Measurements from ENCODE around the gene C14orf180. TPM values are rescaled to one million over a fixed set of nuclear protein-coding genes. Genes with fewer than 3 reads are reported as not detected.

Gene C14orf180
- total RNA-seq, 1 experiment from 2014 or later: not detected

- CTCF ChIA-PET: no interaction called here
- H3K36me3 ChIP-seq (ENCODE audit: low read depth): no peaks in the 10 kb centered on the region
- H3K9me3 ChIP-seq (ENCODE audit: insufficient read depth, low read depth): no peaks in the 10 kb centered on the region
- no peak overlapping the region for H3K4me3 ChIP-seq
- no peaks in the 10 kb centered on the region for H4K20me1 ChIP-seq (ENCODE audit: insufficient read depth)
- TF ChIP-seq CTCF (conservative IDR thresholded peaks at IDR 0.05): no peak
- TF ChIP-seq EZH2 (IDR thresholded peaks at IDR 0.05; ENCODE audit: low read depth): no peak
- no TSS peak for BruUV-seq (replicated peaks)
- no peaks in the 10 kb centered on the region for H3K4me1 ChIP-seq (replicated peaks; ENCODE audit: insufficient read depth)
- no peaks in the 10 kb centered on the region for H3K79me2 ChIP-seq (ENCODE audit: low read depth)
- no peak for DNase-seq
- no peaks in the 10 kb centered on the region for H3F3A ChIP-seq (ENCODE audit: insufficient read depth, low read depth)
- POLR2A ChIA-PET (ENCODE audit: unreplicated experiment): no interaction called here
- intact Hi-C loops (cut with micrococcal nuclease; ENCODE audit: unreplicated experiment): no loop called here
- H3K9me2 ChIP-seq (ENCODE audit: insufficient read depth): no peaks in the 10 kb centered on the region
- H3K27me3 ChIP-seq (ENCODE audit: insufficient read depth, low read depth): peaks cover 71% of the 10 kb centered on the region
- no peak overlapping the region for H3K27ac ChIP-seq
- no peak overlapping the region for H2AFZ ChIP-seq
- H3K4me2 ChIP-seq: no peak overlapping the region
Measured at GRCh38 chr14:104637546-104638003, 58.0 kb downstream of the C14orf180 start.

GRCh38 chr14:104638190-104638589 is 58.6 kb downstream of the C14orf180 start:
- CTCF ChIA-PET: interaction anchor here (0.6 kb wide), 1 partner anchor 480 kb away, joined by 3 read pairs; no protein-coding TSS in a partner anchor
- no peaks in the 10 kb centered on the region for H3F3A ChIP-seq (ENCODE audit: insufficient read depth, low read depth)
- no peaks in the 10 kb centered on the region for H3K79me2 ChIP-seq (ENCODE audit: low read depth)
- no peaks in the 10 kb centered on the region for H3K9me2 ChIP-seq (ENCODE audit: insufficient read depth)
- H3K4me2 ChIP-seq: no peak overlapping the region
- DNase-seq: no peak
- no peaks in the 10 kb centered on the region for H3K9me3 ChIP-seq (ENCODE audit: insufficient read depth, low read depth)
- peaks cover 64% of the 10 kb centered on the region for H3K27me3 ChIP-seq (ENCODE audit: insufficient read depth, low read depth)
- H4K20me1 ChIP-seq (ENCODE audit: insufficient read depth): no peaks in the 10 kb centered on the region
- no peak overlapping the region for H3K4me3 ChIP-seq
- intact Hi-C loops (cut with micrococcal nuclease; ENCODE audit: unreplicated experiment): no loop called here
- no peaks in the 10 kb centered on the region for H3K36me3 ChIP-seq (ENCODE audit: low read depth)
- H3K4me1 ChIP-seq (replicated peaks; ENCODE audit: insufficient read depth): no peaks in the 10 kb centered on the region
- H3K27ac ChIP-seq: no peak overlapping the region
- no TSS peak for BruUV-seq (replicated peaks)
- no peak overlapping the region for H2AFZ ChIP-seq
- POLR2A ChIA-PET (ENCODE audit: unreplicated experiment): no interaction called here
- TF ChIP-seq CTCF (conservative IDR thresholded peaks at IDR 0.05) (no peak), EZH2 (IDR thresholded peaks at IDR 0.05; ENCODE audit: low read depth) (no peak)

- intact Hi-C loops (cut with micrococcal nuclease; ENCODE audit: unreplicated experiment): no loop called here
- no peaks in the 10 kb centered on the region for H3K79me2 ChIP-seq (ENCODE audit: low read depth)
- ChIA-PET POLR2A (ENCODE audit: unreplicated experiment) (no interaction called here), CTCF (interaction anchor here (0.6 kb wide), 1 partner anchor 481 kb away, joined by 3 read pairs; no protein-coding TSS in a partner anchor)
- H3K9me2 ChIP-seq (ENCODE audit: insufficient read depth): no peaks in the 10 kb centered on the region
- H4K20me1 ChIP-seq (ENCODE audit: insufficient read depth): no peaks in the 10 kb centered on the region
- no peak overlapping the region for H2AFZ ChIP-seq
- no peaks in the 10 kb centered on the region for H3K4me1 ChIP-seq (replicated peaks; ENCODE audit: insufficient read depth)
- no TSS peak for BruUV-seq (replicated peaks)
- DNase-seq: no peak
- H3K4me3 ChIP-seq: no peak overlapping the region
- H3K36me3 ChIP-seq (ENCODE audit: low read depth): no peaks in the 10 kb centered on the region
- TF ChIP-seq CTCF (conservative IDR thresholded peaks at IDR 0.05): no peak
- TF ChIP-seq EZH2 (IDR thresholded peaks at IDR 0.05; ENCODE audit: low read depth): no peak
- H3F3A ChIP-seq (ENCODE audit: insufficient read depth, low read depth): no peaks in the 10 kb centered on the region
- no peaks in the 10 kb centered on the region for H3K9me3 ChIP-seq (ENCODE audit: insufficient read depth, low read depth)
- H3K4me2 ChIP-seq: no peak overlapping the region
- no peak overlapping the region for H3K27ac ChIP-seq
- peaks cover 56% of the 10 kb centered on the region for H3K27me3 ChIP-seq (ENCODE audit: insufficient read depth, low read depth)
Measured at GRCh38 chr14:104638927-104639450, 59.4 kb downstream of the C14orf180 start.
